ENCODE data around the gene GPSM3.

DNA sequence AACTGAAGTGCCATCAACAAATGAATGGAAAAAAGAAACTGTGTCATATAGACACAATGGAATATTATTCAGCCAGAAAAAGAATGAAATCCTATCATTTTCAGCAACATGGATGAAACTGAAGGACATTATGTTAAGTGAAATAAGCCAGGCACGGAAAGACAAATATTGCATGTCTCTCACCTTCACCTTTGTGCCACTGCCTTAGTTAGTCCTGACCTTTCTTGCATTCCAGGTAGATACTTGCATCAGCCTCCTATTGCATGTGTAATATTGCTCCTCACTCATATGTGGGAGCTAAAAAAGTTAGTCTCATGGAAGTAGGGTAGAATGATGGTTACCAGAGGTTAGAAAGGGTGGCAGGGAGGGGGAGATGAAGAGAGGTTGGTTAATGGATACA, 16.6 kb upstream of the GPSM3 start:
- no peak for TF ChIP-seq CTCF (IDR thresholded peaks at IDR 0.05)
- TF ChIP-seq POLR2A (IDR thresholded peaks at IDR 0.05), result no peak

Measured in vagina (tissue), 2 donors.